ENCODE measurements around the gene SHH. TPM values are rescaled to one million over a fixed set of nuclear protein-coding genes. Genes with fewer than 3 reads are reported as not detected.

Gene SHH
- total and polyA plus RNA-seq, 5 donors from 2014 or later: 0.06 to 0.32 TPM; not detected in 3

GRCh38 chr7:155794196-155794595, 18.1 kb downstream of the SHH start:
- Mint-ChIP-seq H3K9me3 (no peaks in the 10 kb centered on the region), H3K27ac (no peak overlapping the region), H3K27me3 (peaks cover 22% of the 10 kb centered on the region), H3K4me3 (no peak overlapping the region), H3K4me1 (peaks cover 0 to 5% (median 0%) of the 10 kb centered on the region in 4 donors), H3K36me3 (no peaks in the 10 kb centered on the region)
- Histone ChIP-seq H3K27ac (ENCODE audit: insufficient read depth, low read length, poor library complexity, severe bottlenecking) (no peak overlapping the region), H3K4me3 (ENCODE audit: low read depth, low read length) (no peak overlapping the region), H3K9me3 (ENCODE audit: control insufficient read depth in 2 of 2, low read length in 2 of 2) (no peaks in the 10 kb centered on the region), H3K4me1 (ENCODE audit: control insufficient read depth, insufficient read depth, low read length, poor library complexity, severe bottlenecking) (peaks cover 4% of the 10 kb centered on the region), H3K36me3 (ENCODE audit: control insufficient read depth, insufficient read depth, low read length) (no peaks in the 10 kb centered on the region), H3K27me3 (ENCODE audit: control insufficient read depth, insufficient read depth, low read length) (no peaks in the 10 kb centered on the region)
- no peak for DNase-seq
- ATAC-seq (ENCODE audit: low read depth in 2 of 2): no peak

GRCh38 chr7:155793720-155794119, 18.5 kb downstream of the SHH start:
- Histone ChIP-seq H3K9me3 (ENCODE audit: control insufficient read depth in 2 of 2, low read length in 2 of 2) (no peaks in the 10 kb centered on the region), H3K4me1 (ENCODE audit: control insufficient read depth, insufficient read depth, low read length, poor library complexity, severe bottlenecking) (peaks cover 4% of the 10 kb centered on the region), H3K4me3 (ENCODE audit: low read depth, low read length) (no peak overlapping the region), H3K36me3 (ENCODE audit: control insufficient read depth, insufficient read depth, low read length) (no peaks in the 10 kb centered on the region), H3K27me3 (ENCODE audit: control insufficient read depth, insufficient read depth, low read length) (no peaks in the 10 kb centered on the region), H3K27ac (ENCODE audit: insufficient read depth, low read length, poor library complexity, severe bottlenecking) (no peak overlapping the region)
- Mint-ChIP-seq H3K4me1 (peaks cover 0 to 4% (median 0%) of the 10 kb centered on the region in 4 donors), H3K4me3 (no peak overlapping the region), H3K27me3 (peaks cover 17% of the 10 kb centered on the region), H3K27ac (no peak overlapping the region), H3K36me3 (no peaks in the 10 kb centered on the region), H3K9me3 (no peaks in the 10 kb centered on the region)
- DNase-seq: no peak
- no peak for ATAC-seq (ENCODE audit: low read depth in 2 of 2)

- Mint-ChIP-seq H3K27me3 (peaks cover 11% of the 10 kb centered on the region), H3K4me3 (no peak overlapping the region), H3K4me1 (no peaks in the 10 kb centered on the region), H3K9me3 (no peaks in the 10 kb centered on the region), H3K36me3 (no peaks in the 10 kb centered on the region), H3K27ac (no peak overlapping the region)
- DNase-seq (no peak), ATAC-seq (ENCODE audit: low read depth in 2 of 2) (no peak)
- Histone ChIP-seq H3K27ac (ENCODE audit: insufficient read depth, low read length, poor library complexity, severe bottlenecking) (no peak overlapping the region), H3K36me3 (ENCODE audit: control insufficient read depth, insufficient read depth, low read length) (no peaks in the 10 kb centered on the region), H3K4me1 (ENCODE audit: control insufficient read depth, insufficient read depth, low read length, poor library complexity, severe bottlenecking) (peaks cover 4% of the 10 kb centered on the region), H3K9me3 (ENCODE audit: control insufficient read depth in 2 of 2, low read length in 2 of 2) (no peaks in the 10 kb centered on the region), H3K27me3 (ENCODE audit: control insufficient read depth, insufficient read depth, low read length) (no peaks in the 10 kb centered on the region), H3K4me3 (ENCODE audit: low read depth, low read length) (no peak overlapping the region)
Measured at GRCh38 chr7:155792999-155793560, 19.2 kb downstream of the SHH start.

GRCh38 chr7:155792315-155792960, 19.8 kb downstream of the SHH start:
- no peaks in the 10 kb centered on the region for H3K9me3 ChIP-seq (ENCODE audit: control insufficient read depth in 2 of 2, low read length in 2 of 2)
- H3K4me1 Mint-ChIP-seq: peaks cover 0 to 4% (median 0%) of the 10 kb centered on the region in 4 donors
- ATAC-seq (ENCODE audit: low read depth in 2 of 2): no peak
- H3K27ac ChIP-seq (ENCODE audit: insufficient read depth, low read length, poor library complexity, severe bottlenecking): no peak overlapping the region
- H3K36me3 ChIP-seq (ENCODE audit: control insufficient read depth, insufficient read depth, low read length): no peaks in the 10 kb centered on the region
- DNase-seq: no peak
- H3K4me3 ChIP-seq (ENCODE audit: low read depth, low read length): no peak overlapping the region
- no peak overlapping the region for H3K4me3 Mint-ChIP-seq
- H3K27ac Mint-ChIP-seq: no peak overlapping the region
- H3K27me3 ChIP-seq (ENCODE audit: control insufficient read depth, insufficient read depth, low read length): no peaks in the 10 kb centered on the region
- peaks cover 4% of the 10 kb centered on the region for H3K4me1 ChIP-seq (ENCODE audit: control insufficient read depth, insufficient read depth, low read length, poor library complexity, severe bottlenecking)
- peaks cover 14% of the 10 kb centered on the region for H3K27me3 Mint-ChIP-seq
- peaks cover 4% of the 10 kb centered on the region for H3K36me3 Mint-ChIP-seq
- H3K9me3 Mint-ChIP-seq: no peaks in the 10 kb centered on the region

- Mint-ChIP-seq H3K4me1 (peaks cover 0 to 4% (median 0%) of the 10 kb centered on the region in 4 donors), H3K9me3 (no peaks in the 10 kb centered on the region), H3K27ac (no peak overlapping the region), H3K36me3 (peaks cover 4% of the 10 kb centered on the region), H3K27me3 (peaks cover 13% of the 10 kb centered on the region), H3K4me3 (no peak overlapping the region)
- Histone ChIP-seq H3K4me3 (ENCODE audit: low read depth, low read length) (no peak overlapping the region), H3K9me3 (ENCODE audit: control insufficient read depth in 2 of 2, low read length in 2 of 2) (no peaks in the 10 kb centered on the region), H3K36me3 (ENCODE audit: control insufficient read depth, insufficient read depth, low read length) (no peaks in the 10 kb centered on the region), H3K27ac (ENCODE audit: insufficient read depth, low read length, poor library complexity, severe bottlenecking) (no peak overlapping the region), H3K4me1 (ENCODE audit: control insufficient read depth, insufficient read depth, low read length, poor library complexity, severe bottlenecking) (peaks cover 3% of the 10 kb centered on the region), H3K27me3 (ENCODE audit: control insufficient read depth, insufficient read depth, low read length) (no peaks in the 10 kb centered on the region)
- ATAC-seq (ENCODE audit: low read depth in 2 of 2): no peak
- no peak for DNase-seq
Measured at GRCh38 chr7:155791836-155792235, 20.4 kb downstream of the SHH start.

- H3K27ac ChIP-seq (ENCODE audit: insufficient read depth, low read length, poor library complexity, severe bottlenecking): no peak overlapping the region
- Mint-ChIP-seq H3K4me1 (peaks cover 0 to 6% (median 1%) of the 10 kb centered on the region in 4 donors), H3K4me3 (no peak overlapping the region), H3K9me3 (peaks cover 0 to under 1% (median 0%) of the 10 kb centered on the region in 7 donors), H3K27me3 (peaks cover 9% of the 10 kb centered on the region), H3K27ac (no peak overlapping the region), H3K36me3 (peaks cover 4% of the 10 kb centered on the region)
- no peaks in the 10 kb centered on the region for H3K9me3 ChIP-seq (ENCODE audit: control insufficient read depth in 2 of 2, low read length in 2 of 2)
- ATAC-seq (ENCODE audit: low read depth in 2 of 2) (no peak), DNase-seq (no peak)
- H3K4me3 ChIP-seq (ENCODE audit: low read depth, low read length): no peak overlapping the region
- no peaks in the 10 kb centered on the region for H3K4me1 ChIP-seq (ENCODE audit: control insufficient read depth, insufficient read depth, low read length, poor library complexity, severe bottlenecking)
- H3K27me3 ChIP-seq (ENCODE audit: control insufficient read depth, insufficient read depth, low read length): no peaks in the 10 kb centered on the region
- H3K36me3 ChIP-seq (ENCODE audit: control insufficient read depth, insufficient read depth, low read length): no peaks in the 10 kb centered on the region
Measured at GRCh38 chr7:155791214-155791737, 21.0 kb downstream of the SHH start.

GRCh38 chr7:155790666-155791065, 21.6 kb downstream of the SHH start:
- no peak overlapping the region for H3K27ac Mint-ChIP-seq
- no peak for DNase-seq
- H3K27ac ChIP-seq (ENCODE audit: insufficient read depth, low read length, poor library complexity, severe bottlenecking): no peak overlapping the region

More at GRCh38 chr7:155790666-155791065, 21.6 kb downstream of the SHH start:
- H3K4me3 ChIP-seq (ENCODE audit: low read depth, low read length): no peak overlapping the region
- H3K4me1 ChIP-seq (ENCODE audit: control insufficient read depth, insufficient read depth, low read length, poor library complexity, severe bottlenecking): no peaks in the 10 kb centered on the region
- no peak for ATAC-seq (ENCODE audit: low read depth in 2 of 2)
- Mint-ChIP-seq H3K4me3 (no peak overlapping the region), H3K27me3 (peaks cover 8% of the 10 kb centered on the region), H3K4me1 (peaks cover 0 to 9% (median 5%) of the 10 kb centered on the region in 4 donors), H3K9me3 (peaks cover 0 to 3% (median 0%) of the 10 kb centered on the region in 7 donors), H3K36me3 (peaks cover 9% of the 10 kb centered on the region)
- H3K36me3 ChIP-seq (ENCODE audit: control insufficient read depth, insufficient read depth, low read length): no peaks in the 10 kb centered on the region
- no peaks in the 10 kb centered on the region for H3K27me3 ChIP-seq (ENCODE audit: control insufficient read depth, insufficient read depth, low read length)
- no peaks in the 10 kb centered on the region for H3K9me3 ChIP-seq (ENCODE audit: control insufficient read depth in 2 of 2, low read length in 2 of 2)
